Panc1 (cell line): ENCODE data around the gene PET100. TPM values are rescaled to one million over a fixed set of nuclear protein-coding genes. Genes with fewer than 3 reads are reported as not detected.

Experiments
- ATAC-seq: fragments of 200-7000 bp; cut with Tn5 transposase; 2 replicates; pipeline ENCODE4 v1.9.1; 2020; ENCODE audit warnings: mild to moderate bottlenecking, moderate library complexity
- BruUV-seq: library from RNA; stranded (reverse); fragments of 400-500 nt; replicated peaks from 2 replicates; lab custom pipeline; 2021; lab: Mats Ljungman, UMichigan
- CTCF ChIA-PET: fragments of 300-600 bp; sonication (Branson Sonifier 250); formaldehyde crosslinking; loops from one replicate; lab custom pipeline; 2022; ENCODE audit warnings: antibody characterized with exemption; lab: Charles Lee
- POLR2A ChIA-PET: fragments of 300-600 bp; sonication (Branson Sonifier 250); formaldehyde crosslinking; loops from one replicate; lab custom pipeline; 2022; ENCODE audit warnings: antibody characterized with exemption; lab: Charles Lee
- DNase-seq: peaks from one replicate; pipeline ENCODE4 v3.0.0-alpha.2; 2010; ENCODE audit warnings: low read depth, low spot score
- H3K27ac ChIP-seq: 2 replicates; pipeline ENCODE4 v1.5.1; 2011; ENCODE audit warnings: mild to moderate bottlenecking, low read length, inconsistent platforms
- H3K27me3 ChIP-seq: fragments of 200-500 bp; sonication (Bioruptor generic); 2 replicates; pipeline ENCODE4 v1.6.0; 2014; ENCODE audit warnings: low read length, inconsistent platforms; ENCODE audit not compliant: control insufficient read depth, insufficient read depth
- H3K36me3 ChIP-seq: fragments of 200-500 bp; sonication (Bioruptor generic); 2 replicates; pipeline ENCODE4 v1.5.1; 2014; ENCODE audit warnings: inconsistent platforms, mild to moderate bottlenecking, low read length, moderate library complexity; ENCODE audit not compliant: control insufficient read depth, insufficient read depth
- H3K4me1 ChIP-seq: 2 replicates; pipeline ENCODE4 v1.5.1; 2011; ENCODE audit warnings: inconsistent platforms, mild to moderate bottlenecking, low read length, moderate library complexity; ENCODE audit not compliant: control insufficient read depth, insufficient read depth
- H3K4me3 ChIP-seq, 2 experiments: 2 replicates each; pipeline ENCODE4 v1.5.1; 2011 to 2012; ENCODE audit warnings: low read depth in 2 of 2, low read length in 2 of 2, mild to moderate bottlenecking in 2 of 2, inconsistent platforms in 1 of 2, moderate library complexity in 1 of 2
- H3K9me3 ChIP-seq: fragments of 200-500 bp; sonication (Bioruptor generic); 2 replicates; pipeline ENCODE4 v1.5.1; 2014; ENCODE audit warnings: low read depth, mild to moderate bottlenecking, inconsistent platforms, low read length, moderate library complexity; ENCODE audit not compliant: control insufficient read depth, insufficient read depth
- POLR2AphosphoS5 ChIP-seq: IDR thresholded peaks from 2 replicates; pipeline ENCODE4 v1.6.1; 2012; ENCODE audit warnings: mild to moderate bottlenecking, low read depth, low read length, moderate library complexity
- SIN3A ChIP-seq: IDR thresholded peaks from 2 replicates; pipeline ENCODE4 v1.6.1; 2012; ENCODE audit warnings: low read depth, mild to moderate bottlenecking, low read length, moderate library complexity, borderline replicate concordance; ENCODE audit not compliant: insufficient read depth
- TCF7L2 ChIP-seq: IDR thresholded peaks from 2 replicates; pipeline ENCODE4 v1.6.1; 2011; ENCODE audit warnings: mild to moderate bottlenecking, low read depth, low read length, inconsistent platforms
- in situ Hi-C: cut with HindIII; loops from 2 replicates; pipeline ENCODE4 v1.10.0; 2016; ENCODE audit warnings: low sequenced_read_pairs, low pct_unique_long_range_greater_than_20kb
- intact Hi-C: fragments of 100-400 bp; cut with micrococcal nuclease; formaldehyde crosslinking; loops from one replicate; pipeline ENCODE4 v1.10.0; 2022; ENCODE audit not compliant: unreplicated experiment
- total RNA-seq: library from RNA; stranded (reverse); gene quantifications from one replicate; pipeline ENCODE4 v1.2.1, GENCODE V29; 2021; ENCODE audit not compliant: unreplicated experiment
- TF ChIP-seq, protein P1 (sequence below), 2 experiments: IDR thresholded peaks; 2 replicates each; pipeline ENCODE4 v1.6.1; 2011 to 2012; ENCODE audit warnings: low read depth in 2 of 2, control low read depth in 1 of 2, low read length in 1 of 2, mild to moderate bottlenecking in 1 of 2, moderate library complexity in 1 of 2; ENCODE audit not compliant: insufficient read depth in 1 of 2
- TF ChIP-seq, protein P2 (sequence below): fragments of 450-650 bp; IDR thresholded peaks from 2 replicates; pipeline ENCODE4 v1.5.1; 2017; ENCODE audit warnings: mild to moderate bottlenecking

Gene PET100
- total RNA-seq, 1 experiment from 2014 or later = 109 TPM

DNA sequence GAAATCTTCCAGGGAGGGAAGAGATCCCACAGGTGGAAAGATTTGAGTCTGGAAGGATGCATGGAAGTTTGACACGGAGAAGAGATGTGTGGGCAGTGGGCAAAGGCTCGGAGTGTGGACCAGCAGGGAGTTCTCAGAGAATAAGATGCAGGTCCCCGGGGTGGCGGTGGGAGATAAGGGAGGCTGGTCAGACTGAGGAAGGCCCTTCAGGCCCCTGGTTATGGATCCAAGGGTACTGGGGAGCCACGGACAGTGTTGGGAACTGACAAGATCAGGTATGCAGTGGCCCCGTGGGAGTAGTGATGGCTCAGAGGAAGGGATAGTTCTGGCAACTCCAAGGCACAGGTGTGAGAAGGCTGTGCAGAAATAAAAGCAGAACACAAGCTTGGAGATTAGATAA lies 31.4 kb upstream of the PET100 start:
- no peaks in the 10 kb centered on the region for H3K9me3 ChIP-seq
- no peaks in the 10 kb centered on the region; the same call in 1 of the 2 replicates for H3K36me3 ChIP-seq
- ATAC-seq (no peak), DNase-seq (no peak)
- intact Hi-C loops (no loop called here), in situ Hi-C loops (no loop called here)
- no peaks in the 10 kb centered on the region for H3K4me1 ChIP-seq
- BruUV-seq = no TSS peak
- H3K27me3 ChIP-seq = no peaks in the 10 kb centered on the region
- no peak overlapping the region for H3K27ac ChIP-seq
- TF ChIP-seq TCF7L2 (no peak), SIN3A (no peak), POLR2AphosphoS5 (no peak)
- TF ChIP-seq, protein P1, sequence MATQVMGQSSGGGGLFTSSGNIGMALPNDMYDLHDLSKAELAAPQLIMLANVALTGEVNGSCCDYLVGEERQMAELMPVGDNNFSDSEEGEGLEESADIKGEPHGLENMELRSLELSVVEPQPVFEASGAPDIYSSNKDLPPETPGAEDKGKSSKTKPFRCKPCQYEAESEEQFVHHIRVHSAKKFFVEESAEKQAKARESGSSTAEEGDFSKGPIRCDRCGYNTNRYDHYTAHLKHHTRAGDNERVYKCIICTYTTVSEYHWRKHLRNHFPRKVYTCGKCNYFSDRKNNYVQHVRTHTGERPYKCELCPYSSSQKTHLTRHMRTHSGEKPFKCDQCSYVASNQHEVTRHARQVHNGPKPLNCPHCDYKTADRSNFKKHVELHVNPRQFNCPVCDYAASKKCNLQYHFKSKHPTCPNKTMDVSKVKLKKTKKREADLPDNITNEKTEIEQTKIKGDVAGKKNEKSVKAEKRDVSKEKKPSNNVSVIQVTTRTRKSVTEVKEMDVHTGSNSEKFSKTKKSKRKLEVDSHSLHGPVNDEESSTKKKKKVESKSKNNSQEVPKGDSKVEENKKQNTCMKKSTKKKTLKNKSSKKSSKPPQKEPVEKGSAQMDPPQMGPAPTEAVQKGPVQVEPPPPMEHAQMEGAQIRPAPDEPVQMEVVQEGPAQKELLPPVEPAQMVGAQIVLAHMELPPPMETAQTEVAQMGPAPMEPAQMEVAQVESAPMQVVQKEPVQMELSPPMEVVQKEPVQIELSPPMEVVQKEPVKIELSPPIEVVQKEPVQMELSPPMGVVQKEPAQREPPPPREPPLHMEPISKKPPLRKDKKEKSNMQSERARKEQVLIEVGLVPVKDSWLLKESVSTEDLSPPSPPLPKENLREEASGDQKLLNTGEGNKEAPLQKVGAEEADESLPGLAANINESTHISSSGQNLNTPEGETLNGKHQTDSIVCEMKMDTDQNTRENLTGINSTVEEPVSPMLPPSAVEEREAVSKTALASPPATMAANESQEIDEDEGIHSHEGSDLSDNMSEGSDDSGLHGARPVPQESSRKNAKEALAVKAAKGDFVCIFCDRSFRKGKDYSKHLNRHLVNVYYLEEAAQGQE (IDR thresholded peaks at IDR 0.05; ENCODE audit: insufficient read depth in 1 of 2, low read depth in 2 of 2, low read length in 1 of 2) = no peak
- TF ChIP-seq, protein P2, sequence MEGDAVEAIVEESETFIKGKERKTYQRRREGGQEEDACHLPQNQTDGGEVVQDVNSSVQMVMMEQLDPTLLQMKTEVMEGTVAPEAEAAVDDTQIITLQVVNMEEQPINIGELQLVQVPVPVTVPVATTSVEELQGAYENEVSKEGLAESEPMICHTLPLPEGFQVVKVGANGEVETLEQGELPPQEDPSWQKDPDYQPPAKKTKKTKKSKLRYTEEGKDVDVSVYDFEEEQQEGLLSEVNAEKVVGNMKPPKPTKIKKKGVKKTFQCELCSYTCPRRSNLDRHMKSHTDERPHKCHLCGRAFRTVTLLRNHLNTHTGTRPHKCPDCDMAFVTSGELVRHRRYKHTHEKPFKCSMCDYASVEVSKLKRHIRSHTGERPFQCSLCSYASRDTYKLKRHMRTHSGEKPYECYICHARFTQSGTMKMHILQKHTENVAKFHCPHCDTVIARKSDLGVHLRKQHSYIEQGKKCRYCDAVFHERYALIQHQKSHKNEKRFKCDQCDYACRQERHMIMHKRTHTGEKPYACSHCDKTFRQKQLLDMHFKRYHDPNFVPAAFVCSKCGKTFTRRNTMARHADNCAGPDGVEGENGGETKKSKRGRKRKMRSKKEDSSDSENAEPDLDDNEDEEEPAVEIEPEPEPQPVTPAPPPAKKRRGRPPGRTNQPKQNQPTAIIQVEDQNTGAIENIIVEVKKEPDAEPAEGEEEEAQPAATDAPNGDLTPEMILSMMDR = no peak
- ChIA-PET CTCF (no interaction called here), POLR2A (no interaction called here)
- no peak overlapping the region for H3K4me3 ChIP-seq

DNA sequence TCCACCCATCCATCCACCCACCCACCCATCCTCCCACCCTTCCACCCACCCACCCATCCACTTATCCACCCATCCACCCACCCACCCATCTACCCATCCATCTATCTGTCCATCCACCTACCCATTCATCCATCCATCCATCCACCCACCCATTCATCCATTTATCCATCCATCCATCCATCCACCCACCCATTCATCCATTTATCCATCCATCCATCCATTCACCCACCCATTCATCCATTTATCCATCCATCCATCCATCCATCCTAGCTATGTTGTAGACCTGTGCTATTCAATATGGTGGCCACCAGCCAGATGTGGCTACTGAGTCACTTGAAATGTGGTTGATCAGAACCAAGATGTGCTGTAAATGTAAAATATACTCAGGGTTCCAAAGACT lies 28.9 kb upstream of the PET100 start:
- TF ChIP-seq TCF7L2 (no peak), SIN3A (no peak), POLR2AphosphoS5 (no peak)
- TF ChIP-seq, protein P1 (IDR thresholded peaks at IDR 0.05; ENCODE audit: insufficient read depth in 1 of 2, low read depth in 2 of 2, low read length in 1 of 2) = no peak
- TF ChIP-seq, protein P2 = no peak
- no peak overlapping the region for H3K4me3 ChIP-seq
- no peak overlapping the region for H3K27ac ChIP-seq
- no peaks in the 10 kb centered on the region for H3K9me3 ChIP-seq
- in situ Hi-C loops (no loop called here), intact Hi-C loops (no loop called here)
- BruUV-seq = no TSS peak
- no peaks in the 10 kb centered on the region for H3K4me1 ChIP-seq
- DNase-seq = no peak
- ATAC-seq = no peak
- POLR2A ChIA-PET = no interaction called here
- CTCF ChIA-PET = no interaction called here
- no peaks in the 10 kb centered on the region; the same call in 1 of the 2 replicates for H3K36me3 ChIP-seq
- no peaks in the 10 kb centered on the region for H3K27me3 ChIP-seq
